Measurements from ENCODE around the gene ITGAX.
"Not testable (repeated sequence)": the region's sequence is repeated elsewhere in the genome, so short reads cannot be mapped to it uniquely, and the experiment has no call there.

ITGAX gene

GRCh38 chr16:31412750-31413149 is 57.8 kb downstream of the ITGAX start:
- DNase-seq, result no peak

- DNase-seq, result no peak
Measured at GRCh38 chr16:31413381-31413780, 58.4 kb downstream of the ITGAX start.

DNA sequence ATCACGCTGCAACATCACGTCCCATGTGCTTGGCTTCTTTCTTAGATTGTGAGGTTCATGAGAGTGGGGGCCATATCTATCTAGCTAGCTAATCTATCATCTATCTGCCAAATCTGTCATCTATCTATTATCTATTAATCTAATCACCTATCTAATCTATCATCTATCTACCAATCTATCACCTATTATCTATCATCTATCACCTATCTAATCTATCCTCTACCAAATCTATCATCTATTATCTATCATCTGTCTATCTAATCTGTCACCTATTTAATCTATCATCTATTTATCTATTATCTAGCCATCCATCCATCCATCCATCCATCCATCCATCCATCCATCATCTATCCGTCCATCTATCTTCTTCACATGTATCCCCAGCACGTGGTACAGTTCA is 59.0 kb downstream of the ITGAX start:
- no peak for DNase-seq

GRCh38 chr16:31414706-31415105 is 59.7 kb downstream of the ITGAX start:
- DNase-seq, result no peak

DNA sequence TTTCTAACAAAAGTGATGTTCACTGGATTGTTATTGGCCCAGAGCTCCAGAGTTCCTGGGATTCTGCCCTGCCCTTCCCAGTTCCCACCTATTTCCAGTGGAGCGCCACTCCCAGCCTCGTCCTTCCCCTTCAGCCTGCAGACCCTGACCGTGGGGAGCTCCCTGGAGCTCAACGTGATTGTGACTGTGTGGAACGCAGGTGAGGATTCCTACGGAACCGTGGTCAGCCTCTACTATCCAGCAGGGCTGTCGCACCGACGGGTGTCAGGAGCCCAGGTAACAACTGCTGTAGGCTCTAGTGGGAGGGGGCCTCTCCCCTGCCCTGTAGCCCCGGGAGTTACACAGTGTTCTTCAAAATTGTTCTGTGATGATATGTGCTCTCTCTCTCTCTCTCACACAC is 61.4 kb downstream of the ITGAX start:
- DNase-seq, result no peak

DNA sequence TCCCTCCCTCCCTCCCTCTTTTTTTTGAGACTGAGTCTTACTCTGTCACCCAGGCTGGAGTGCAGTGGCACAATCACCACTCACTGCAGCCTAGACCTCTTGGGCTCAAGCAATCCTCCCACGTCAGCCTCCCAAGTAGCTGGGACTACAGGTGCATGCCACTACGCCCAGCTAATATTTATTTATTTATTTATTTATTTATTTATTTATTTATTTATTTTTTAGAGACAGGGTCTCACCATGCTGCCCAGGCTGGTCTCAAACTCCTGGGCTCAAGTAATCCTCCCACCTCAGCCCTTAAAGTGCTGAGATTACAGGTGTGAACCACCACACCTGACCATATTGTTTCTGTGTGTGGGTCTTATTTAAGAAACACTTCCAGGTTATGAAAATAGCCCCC is 62.1 kb downstream of the ITGAX start:
- DNase-seq, result not testable (repeated sequence)

GRCh38 chr16:31417916-31418315 is 62.9 kb downstream of the ITGAX start:
- no peak for DNase-seq

DNA sequence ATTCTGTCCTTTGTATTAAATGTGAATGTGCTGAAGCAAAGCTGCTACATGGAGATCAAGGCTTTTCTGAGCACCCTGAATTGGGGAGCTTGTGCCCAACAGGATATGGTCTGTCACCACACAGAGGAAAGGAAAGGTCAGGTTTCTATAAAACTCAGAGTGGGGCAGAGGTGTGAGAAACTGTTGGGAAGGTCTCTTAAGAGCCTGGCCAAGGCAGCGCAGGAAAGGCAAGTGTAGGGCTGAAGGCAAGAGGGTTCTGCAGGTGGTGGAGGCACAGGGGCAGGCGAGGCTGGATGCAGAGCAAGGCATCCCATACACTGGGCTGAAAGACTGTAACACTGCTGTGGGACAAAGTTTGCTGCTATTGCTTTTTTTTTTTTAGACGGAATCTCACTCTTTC is 65.1 kb downstream of the ITGAX start:
- DNase-seq, result no peak

- DNase-seq, result no peak
Measured at GRCh38 chr16:31421587-31421986, 66.6 kb downstream of the ITGAX start.

DNA sequence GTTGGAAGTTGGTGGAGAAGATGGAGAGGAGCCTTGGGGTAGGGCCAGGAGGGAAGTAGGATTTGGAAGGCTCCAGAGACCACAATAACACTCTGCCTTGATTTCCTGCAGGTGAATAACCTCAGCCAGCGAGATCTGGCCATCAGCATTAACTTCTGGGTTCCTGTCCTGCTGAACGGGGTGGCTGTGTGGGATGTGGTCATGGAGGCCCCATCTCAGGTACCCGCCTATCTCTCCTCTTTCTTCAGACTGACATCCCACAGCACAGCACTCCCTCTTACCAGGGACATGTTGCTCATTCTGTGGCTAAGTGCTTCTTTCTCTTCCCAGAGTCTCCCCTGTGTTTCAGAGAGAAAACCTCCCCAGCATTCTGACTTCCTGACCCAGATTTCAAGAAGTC is 68.3 kb downstream of the ITGAX start:
- no peak for DNase-seq

- DNase-seq, result no peak
Measured at GRCh38 chr16:31423801-31424200, 68.8 kb downstream of the ITGAX start.

GRCh38 chr16:31427441-31428278 is 72.7 kb downstream of the ITGAX start:
- DNase-seq, result no peak

- DNase-seq, result no peak
Measured at GRCh38 chr16:31428279-31428597, 73.3 kb downstream of the ITGAX start, which contains the start of gene COX6A2. Gene COX6A2, minus strand, starts transcription at chr16:31428360. Its CDS starts 35 bp downstream, at chr16:31428325.

GRCh38 chr16:31428638-31429247 is 73.8 kb downstream of the ITGAX start:
- DNase-seq, result no peak

GRCh38 chr16:31429314-31429713 is 74.3 kb downstream of the ITGAX start:
- no peak for DNase-seq

- DNase-seq, result no peak
Measured at GRCh38 chr16:31429796-31430195, 74.8 kb downstream of the ITGAX start.

DNA sequence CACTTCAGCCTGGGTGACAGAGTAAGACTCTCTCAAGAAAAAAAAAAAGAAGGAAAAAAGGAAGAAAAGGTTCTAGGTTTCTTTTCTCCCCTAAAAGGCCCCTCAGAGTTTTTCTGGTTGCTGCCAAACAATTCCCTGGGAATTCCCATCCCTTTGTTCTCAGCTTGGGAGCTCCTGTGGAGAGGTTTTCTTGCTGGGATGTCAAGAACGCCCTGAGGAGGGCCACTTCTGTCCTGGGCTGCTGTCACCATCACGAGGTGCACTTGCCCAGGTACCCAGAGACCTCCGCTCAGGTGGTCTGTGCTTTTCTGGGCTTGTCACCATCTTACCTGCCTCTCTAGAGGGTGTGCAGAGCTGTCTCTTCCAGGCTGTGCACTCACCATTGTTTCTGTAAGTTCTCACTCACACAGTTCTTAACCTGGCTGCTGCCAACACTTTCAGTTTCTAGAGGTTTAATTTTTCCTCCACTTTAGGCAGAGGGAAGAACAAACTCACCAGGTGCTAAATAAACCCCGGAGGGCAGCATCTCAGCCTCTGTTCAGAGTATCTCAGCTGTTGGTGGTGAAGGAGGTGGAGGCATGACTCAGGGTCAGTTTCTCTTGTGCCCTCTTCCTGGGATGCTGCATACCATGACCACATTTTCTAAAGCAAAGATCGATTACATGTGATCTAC is 75.5 kb downstream of the ITGAX start:
- no peak for DNase-seq
